Trophoblast cell (in vitro differentiated cells and primary cell): ENCODE results near the gene RNF187.

ENCODE experiments used
- DNase-seq, 2 donors: peaks; one replicate each; pipeline ENCODE4 v3.0.0-alpha.2; 2016
- H2AFZ ChIP-seq: 2 replicates; pipeline ENCODE4 v1.6.1; 2013; ENCODE audit warnings: low read length, moderate library complexity, mild to moderate bottlenecking; ENCODE audit not compliant: insufficient read depth, poor library complexity
- H2AK5ac ChIP-seq: 2 replicates; pipeline ENCODE4 v1.6.1; 2013; ENCODE audit warnings: mild to moderate bottlenecking, low read length
- H2BK120ac ChIP-seq: 2 replicates; pipeline ENCODE4 v1.6.1; 2013; ENCODE audit warnings: low read length, mild to moderate bottlenecking, moderate library complexity; ENCODE audit not compliant: insufficient read depth, poor library complexity
- H2BK12ac ChIP-seq: 2 replicates; pipeline ENCODE4 v1.6.1; 2013; ENCODE audit warnings: mild to moderate bottlenecking, low read length, moderate library complexity
- H2BK5ac ChIP-seq: 2 replicates; pipeline ENCODE4 v1.6.1; 2013; ENCODE audit warnings: low read length, low read depth, moderate library complexity, mild to moderate bottlenecking; ENCODE audit not compliant: poor library complexity
- H3K14ac ChIP-seq: 2 replicates; pipeline ENCODE4 v1.6.1; 2013; ENCODE audit warnings: mild to moderate bottlenecking, low read length
- H3K18ac ChIP-seq: 2 replicates; pipeline ENCODE4 v1.6.1; 2013; ENCODE audit warnings: mild to moderate bottlenecking, low read length
- H3K23ac ChIP-seq: 2 replicates; pipeline ENCODE4 v1.6.1; 2013; ENCODE audit warnings: low read length
- H3K27ac ChIP-seq: 2 replicates; pipeline ENCODE4 v1.5.1; 2013; ENCODE audit warnings: low read depth, mild to moderate bottlenecking, inconsistent platforms, low read length, moderate library complexity
- H3K27me3 ChIP-seq: 2 replicates; pipeline ENCODE4 v1.6.1; 2013; ENCODE audit warnings: inconsistent platforms, mild to moderate bottlenecking, low read length, moderate library complexity; ENCODE audit not compliant: insufficient read depth
- H3K36me3 ChIP-seq, 2 experiments: 1 replicate in 1 of 2; 2 replicates in 1 of 2; pipeline ENCODE4 v1.6.1; 2013; ENCODE audit warnings: low read length in 2 of 2, mild to moderate bottlenecking in 2 of 2, moderate library complexity in 1 of 2; ENCODE audit not compliant: insufficient read depth in 2 of 2, control insufficient read depth in 1 of 2
- H3K4ac ChIP-seq: 2 replicates; pipeline ENCODE4 v1.6.1; 2013; ENCODE audit warnings: low read depth, mild to moderate bottlenecking, low read length, moderate library complexity
- H3K4me1 ChIP-seq, 2 experiments: 1 replicate in 1 of 2; 2 replicates in 1 of 2; pipeline ENCODE4 v1.6.1; 2013; ENCODE audit warnings: low read length in 2 of 2, mild to moderate bottlenecking in 2 of 2, moderate library complexity in 1 of 2; ENCODE audit not compliant: insufficient read depth in 2 of 2, control insufficient read depth in 1 of 2
- H3K4me2 ChIP-seq: 2 replicates; pipeline ENCODE4 v1.6.1; 2013; ENCODE audit warnings: inconsistent platforms, mild to moderate bottlenecking, low read length, moderate library complexity
- H3K4me3 ChIP-seq: 2 replicates; pipeline ENCODE4 v1.5.1; 2013; ENCODE audit warnings: mild to moderate bottlenecking, low read depth, low read length, inconsistent platforms
- H3K79me1 ChIP-seq: one replicate; pipeline ENCODE4 v1.6.1; 2013; ENCODE audit warnings: low read length
- H3K79me2 ChIP-seq: 2 replicates; pipeline ENCODE4 v1.6.1; 2013; ENCODE audit warnings: low read length, mild to moderate bottlenecking; ENCODE audit not compliant: control insufficient read depth, insufficient read depth, poor library complexity
- H3K9ac ChIP-seq: 2 replicates; pipeline ENCODE4 v1.6.1; 2013; ENCODE audit warnings: mild to moderate bottlenecking, low read length
- H3K9me3 ChIP-seq: 2 replicates; pipeline ENCODE4 v1.6.1; 2013; ENCODE audit warnings: low read depth, mild to moderate bottlenecking, control low read depth, inconsistent platforms, low read length; ENCODE audit not compliant: insufficient read depth
- H4K12ac ChIP-seq: 2 replicates; pipeline ENCODE4 v1.6.1; 2013; ENCODE audit warnings: low read depth, mild to moderate bottlenecking, low read length, moderate library complexity
- H4K8ac ChIP-seq: 2 replicates; pipeline ENCODE4 v1.6.1; 2013; ENCODE audit warnings: low read depth, mild to moderate bottlenecking, low read length, moderate library complexity
- H4K91ac ChIP-seq: one replicate; pipeline ENCODE4 v1.6.1; 2013; ENCODE audit warnings: low read depth, mild to moderate bottlenecking, low read length, moderate library complexity
- WGBS: extraction: QIAGEN DNeasy Blood & Tissue Kit; methylation state at CpG from one replicate; pipeline ENCODE4 v1.1.7; 2013; ENCODE audit warnings: missing lambda C conversion rate; ENCODE audit not compliant: insufficient read length, insufficient coverage; ENCODE audit errors: extremely low coverage; 5-methylcytosine and 5-hydroxymethylcytosine counted together

RNF187 gene

GRCh38 chr1:228443395-228443794 lies 43.8 kb upstream of the RNF187 start:
- Histone ChIP-seq H3K27me3 (peaks cover 2% of the 10 kb centered on the region), H4K12ac (no peak overlapping the region)

GRCh38 chr1:228445490-228445842 lies 41.7 kb upstream of the RNF187 start:
- Histone ChIP-seq H2AK5ac (no peak overlapping the region), H4K12ac (no peak overlapping the region), H3K4me2 (peak overlapping the region; percentile 61), H3K27me3 (peaks cover 2% of the 10 kb centered on the region), H3K9ac (no peak overlapping the region), H4K91ac (no peak overlapping the region), H2AFZ (peak overlapping the region; percentile 32), H2BK120ac (no peak overlapping the region), H2BK12ac (no peak overlapping the region), H4K8ac (peak overlapping the region; percentile 24), H3K79me2 (no peaks in the 10 kb centered on the region), H2BK5ac (no peak overlapping the region), H3K18ac (no peak overlapping the region), H3K79me1 (peaks cover 5% of the 10 kb centered on the region), H3K4me1 (peaks cover 6 to 8% of the 10 kb centered on the region in 2 experiments), H3K4ac (no peak overlapping the region), H3K27ac (no peak overlapping the region), H3K4me3 (peak overlapping the region; percentile 39), H3K23ac (no peak overlapping the region), H3K9me3 (no peaks in the 10 kb centered on the region), H3K36me3 (no peaks in the 10 kb centered on the region), H3K14ac (no peak overlapping the region)
- WGBS, result no CpG with 5 or more reads among the region's 16 CpGs
- DNase-seq, result no peak

More at GRCh38 chr1:228443395-228443794, 43.8 kb upstream of the RNF187 start:
- Histone ChIP-seq H3K4ac (no peak overlapping the region), H3K27ac (no peak overlapping the region), H3K79me2 (no peaks in the 10 kb centered on the region), H2AK5ac (no peak overlapping the region), H3K18ac (no peak overlapping the region), H4K91ac (no peak overlapping the region), H3K79me1 (peaks cover 5% of the 10 kb centered on the region), H3K14ac (no peak overlapping the region), H3K9me3 (peaks cover 5% of the 10 kb centered on the region), H3K9ac (no peak overlapping the region), H3K4me3 (no peak overlapping the region), H3K23ac (no peak overlapping the region), H2BK5ac (no peak overlapping the region), H4K8ac (no peak overlapping the region), H2BK120ac (no peak overlapping the region), H3K36me3 (no peaks in the 10 kb centered on the region), H2BK12ac (no peak overlapping the region), H3K4me1 (peaks cover 4 to 6% of the 10 kb centered on the region in 2 experiments), H3K4me2 (no peak overlapping the region), H2AFZ (no peak overlapping the region)
- no peak for DNase-seq

GRCh38 chr1:228445843-228446650 lies 41.1 kb upstream of the RNF187 start:
- Histone ChIP-seq H3K9me3 (no peaks in the 10 kb centered on the region), H3K27me3 (peaks cover 2% of the 10 kb centered on the region), H4K8ac (peak overlapping the region; percentile 55), H4K12ac (peak overlapping the region; percentile 13), H2AFZ (peak overlapping the region; percentile 51), H2BK12ac (peak overlapping the region; percentile 45), H3K79me2 (no peaks in the 10 kb centered on the region), H3K9ac (no peak overlapping the region), H3K79me1 (peaks cover 5% of the 10 kb centered on the region), H3K14ac (peak overlapping the region; percentile 28), H3K4me1 (peaks cover 6 to 8% of the 10 kb centered on the region in 2 experiments), H3K4me3 (peak overlapping the region; percentile 39), H3K23ac (no peak overlapping the region), H4K91ac (peak overlapping the region; percentile 11), H2AK5ac (no peak overlapping the region), H2BK5ac (no peak overlapping the region), H3K18ac (peak overlapping the region; percentile 25), H3K36me3 (no peaks in the 10 kb centered on the region), H3K27ac (no peak overlapping the region), H2BK120ac (no peak overlapping the region), H3K4me2 (peak overlapping the region; percentile 61), H3K4ac (no peak overlapping the region)
- no CpG with 5 or more reads among the region's 51 CpGs for WGBS
- DNase-seq, result peak; percentile 64 to 79

- H3K4me3 ChIP-seq, result no peak overlapping the region
- peaks cover 2% of the 10 kb centered on the region for H3K27me3 ChIP-seq
- no peak overlapping the region for H4K8ac ChIP-seq
- no peak overlapping the region for H2BK120ac ChIP-seq
- peaks cover 5% of the 10 kb centered on the region for H3K79me1 ChIP-seq
- no peaks in the 10 kb centered on the region for H3K36me3 ChIP-seq
- no CpG with 5 or more reads among the region's 15 CpGs for WGBS
- no peak overlapping the region for H3K27ac ChIP-seq
- H3K9ac ChIP-seq, result no peak overlapping the region
- peak overlapping the region; percentile 51 for H2BK12ac ChIP-seq
- no peaks in the 10 kb centered on the region for H3K9me3 ChIP-seq
- no peak overlapping the region for H3K4me2 ChIP-seq
- H3K4me1 ChIP-seq, result peaks cover 6 to 9% of the 10 kb centered on the region in 2 experiments
- no peak overlapping the region for H2AFZ ChIP-seq
- H3K79me2 ChIP-seq, result no peaks in the 10 kb centered on the region
- no peak overlapping the region for H2AK5ac ChIP-seq
- peak overlapping the region; percentile 32 for H4K91ac ChIP-seq
- DNase-seq, result no peak
- H3K14ac ChIP-seq, result no peak overlapping the region
- no peak overlapping the region for H3K4ac ChIP-seq
- H3K18ac ChIP-seq, result no peak overlapping the region
- no peak overlapping the region for H4K12ac ChIP-seq
- H2BK5ac ChIP-seq, result no peak overlapping the region
- no peak overlapping the region for H3K23ac ChIP-seq
Measured at GRCh38 chr1:228446852-228447251, 40.3 kb upstream of the RNF187 start.
